Measurements from ENCODE around the gene GALR3. TPM values are rescaled to one million over a fixed set of nuclear protein-coding genes. Genes with fewer than 3 reads are reported as not detected.

GALR3 gene
- total RNA-seq, 4 donors from 2014 or later = not detected

DNA sequence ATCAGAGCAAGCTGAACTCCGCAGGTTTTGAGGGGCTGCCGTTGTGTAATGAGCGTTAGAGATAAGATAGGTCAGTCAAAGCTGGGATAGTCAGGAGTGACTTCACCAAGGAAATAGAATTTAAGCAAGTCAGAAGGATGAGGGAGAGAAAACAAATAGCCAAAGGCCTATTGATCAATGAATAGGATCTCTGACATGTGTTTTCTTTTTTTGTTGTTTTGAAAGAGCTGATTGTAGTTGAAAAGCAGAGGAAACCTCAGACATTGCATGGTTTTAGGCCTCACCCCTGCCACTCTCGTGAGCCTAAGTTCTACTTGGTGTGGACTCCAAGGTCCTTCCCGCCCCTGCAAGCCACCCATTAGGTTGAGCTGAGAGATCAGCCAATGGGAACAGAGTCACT is 29.2 kb downstream of the GALR3 start:
- Histone ChIP-seq H3K27ac (no peak overlapping the region), H3K36me3 (peaks cover 4 to 69% of the 10 kb centered on the region in 2 donors), H3K9me3 (no peaks in the 10 kb centered on the region), H3K4me1 (peaks cover 24 to 25% of the 10 kb centered on the region in 2 donors), H3K4me3 (no peak overlapping the region), H3K27me3 (no peaks in the 10 kb centered on the region)
- DNase-seq (no peak), ATAC-seq (no peak)
- TF ChIP-seq POLR2A (IDR thresholded peaks at IDR 0.05) = no peak
- TF ChIP-seq, protein P1, sequence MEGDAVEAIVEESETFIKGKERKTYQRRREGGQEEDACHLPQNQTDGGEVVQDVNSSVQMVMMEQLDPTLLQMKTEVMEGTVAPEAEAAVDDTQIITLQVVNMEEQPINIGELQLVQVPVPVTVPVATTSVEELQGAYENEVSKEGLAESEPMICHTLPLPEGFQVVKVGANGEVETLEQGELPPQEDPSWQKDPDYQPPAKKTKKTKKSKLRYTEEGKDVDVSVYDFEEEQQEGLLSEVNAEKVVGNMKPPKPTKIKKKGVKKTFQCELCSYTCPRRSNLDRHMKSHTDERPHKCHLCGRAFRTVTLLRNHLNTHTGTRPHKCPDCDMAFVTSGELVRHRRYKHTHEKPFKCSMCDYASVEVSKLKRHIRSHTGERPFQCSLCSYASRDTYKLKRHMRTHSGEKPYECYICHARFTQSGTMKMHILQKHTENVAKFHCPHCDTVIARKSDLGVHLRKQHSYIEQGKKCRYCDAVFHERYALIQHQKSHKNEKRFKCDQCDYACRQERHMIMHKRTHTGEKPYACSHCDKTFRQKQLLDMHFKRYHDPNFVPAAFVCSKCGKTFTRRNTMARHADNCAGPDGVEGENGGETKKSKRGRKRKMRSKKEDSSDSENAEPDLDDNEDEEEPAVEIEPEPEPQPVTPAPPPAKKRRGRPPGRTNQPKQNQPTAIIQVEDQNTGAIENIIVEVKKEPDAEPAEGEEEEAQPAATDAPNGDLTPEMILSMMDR (IDR thresholded peaks at IDR 0.05 in 4 of 5, conservative IDR thresholded peaks at IDR 0.05 in 1 of 5) = no peak
- intact Hi-C loops (cut with DNase I; ENCODE audit: low total_unique reads) = no loop called here
- in situ Hi-C loops (cut with MboI; ENCODE audit: low sequenced_read_pairs in 4 of 4) = no loop called here

DNA sequence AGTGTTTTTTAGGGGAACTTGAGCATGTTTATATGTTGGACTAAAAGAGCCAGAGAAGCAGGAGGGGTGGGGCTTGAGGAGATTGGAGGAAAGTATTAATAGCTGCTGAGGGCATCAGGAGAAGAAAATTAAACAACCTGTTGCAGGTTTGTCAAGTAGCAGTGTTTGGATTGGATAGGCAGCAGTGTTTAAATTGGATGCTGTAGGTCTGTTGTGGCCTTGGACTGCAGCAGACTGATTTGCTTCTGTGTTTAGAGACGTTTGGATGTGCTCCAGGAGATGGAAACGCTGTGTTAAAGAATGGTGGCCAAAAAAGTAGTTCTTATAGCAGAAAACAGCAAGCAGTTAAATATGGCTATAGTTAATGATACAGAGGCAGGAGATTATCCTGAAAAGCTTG is 31.8 kb downstream of the GALR3 start:
- Histone ChIP-seq H3K4me1 (peaks cover 22 to 28% of the 10 kb centered on the region in 2 donors), H3K27ac (peak overlapping the region in 3 of 4 donors; percentile 39 to 60 (median 56))

DNA sequence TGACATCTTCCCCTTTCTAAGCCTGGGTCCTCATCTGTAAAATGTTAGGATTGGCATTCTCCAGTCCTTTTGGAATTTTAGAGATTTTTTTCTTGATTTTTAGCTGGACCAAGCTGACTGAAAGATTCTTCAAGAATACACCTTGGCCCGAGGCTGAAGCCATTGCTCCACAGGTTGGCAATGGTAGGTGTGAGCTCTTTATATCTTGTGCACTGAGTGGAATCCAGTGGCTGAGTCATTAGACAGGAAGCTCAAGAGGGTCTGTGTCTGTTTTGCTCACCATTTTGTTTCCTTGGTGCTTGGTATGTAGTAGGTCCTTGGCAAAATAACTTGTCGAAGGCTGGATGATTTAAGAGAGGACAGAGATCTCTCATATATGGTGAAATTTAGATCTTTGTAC is 32.3 kb downstream of the GALR3 start:
- Histone ChIP-seq H3K9me3 (no peaks in the 10 kb centered on the region), H3K27ac (peak overlapping the region in 3 of 4 donors; percentile 39 to 60 (median 56)), H3K27me3 (no peaks in the 10 kb centered on the region), H3K36me3 (peaks cover 4 to 84% of the 10 kb centered on the region in 2 donors), H3K4me1 (peaks cover 22 to 27% of the 10 kb centered on the region in 2 donors), H3K4me3 (no peak overlapping the region)
- intact Hi-C loops (cut with DNase I; ENCODE audit: low total_unique reads) (no loop called here), in situ Hi-C loops (cut with MboI; ENCODE audit: low sequenced_read_pairs in 4 of 4) (no loop called here)
- ATAC-seq (peak; percentile 27), DNase-seq (no peak)
- no peak for TF ChIP-seq POLR2A (IDR thresholded peaks at IDR 0.05)
- TF ChIP-seq, protein P1 (IDR thresholded peaks at IDR 0.05 in 4 of 5, conservative IDR thresholded peaks at IDR 0.05 in 1 of 5) = no peak

More for the DNA sequence above, 31.8 kb downstream of the GALR3 start:
- in situ Hi-C loops (cut with MboI; ENCODE audit: low sequenced_read_pairs in 4 of 4) = no loop called here
- no peak for TF ChIP-seq POLR2A (IDR thresholded peaks at IDR 0.05)
- TF ChIP-seq, protein P1 (IDR thresholded peaks at IDR 0.05 in 4 of 5, conservative IDR thresholded peaks at IDR 0.05 in 1 of 5) = no peak
- Histone ChIP-seq H3K27me3 (no peaks in the 10 kb centered on the region), H3K4me3 (no peak overlapping the region), H3K36me3 (peaks cover 4 to 82% of the 10 kb centered on the region in 2 donors), H3K9me3 (no peaks in the 10 kb centered on the region)
- ATAC-seq = no peak
- intact Hi-C loops (cut with DNase I; ENCODE audit: low total_unique reads) = no loop called here
- no peak for DNase-seq

DNA sequence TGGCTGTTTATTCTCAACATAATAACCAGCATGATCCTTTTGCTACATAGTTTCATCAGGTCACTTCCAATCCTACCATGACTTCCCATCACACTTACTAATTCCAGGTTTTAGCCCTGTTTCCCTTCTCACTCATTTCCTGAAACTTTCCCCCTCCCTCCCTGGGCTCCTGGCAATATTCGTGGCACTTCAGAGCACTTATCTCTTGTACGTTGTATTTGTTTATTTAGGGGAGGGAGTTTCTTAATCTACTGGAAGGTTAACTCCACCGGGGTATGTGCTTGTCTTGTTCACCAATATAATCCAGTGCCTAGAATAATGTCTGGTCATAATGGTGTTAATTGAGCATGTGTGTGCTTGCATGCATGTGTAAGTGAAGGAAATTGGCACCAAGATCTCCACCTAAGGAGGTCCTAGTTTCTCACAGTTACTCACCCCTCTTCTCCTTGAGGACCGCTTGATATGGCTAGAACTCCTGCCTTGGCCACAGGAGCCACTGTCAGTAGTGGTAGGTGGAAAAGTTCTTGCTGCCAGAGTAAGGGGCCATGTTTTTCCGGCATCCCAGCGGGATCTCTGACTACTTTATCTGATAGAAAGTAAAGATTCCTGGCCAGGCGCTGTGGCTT is 37.7 kb downstream of the GALR3 start:
- peaks cover 24 to 29% of the 10 kb centered on the region in 2 donors for H3K4me1 ChIP-seq
- H3K4me3 ChIP-seq = no peak overlapping the region
- DNase-seq = no peak
- H3K27ac ChIP-seq = peak overlapping the region; percentile 87 to 95 (median 88)
- H3K9me3 ChIP-seq = no peaks in the 10 kb centered on the region
- TF ChIP-seq POLR2A (IDR thresholded peaks at IDR 0.05) = no peak
- TF ChIP-seq, protein P1 (IDR thresholded peaks at IDR 0.05 in 4 of 5, conservative IDR thresholded peaks at IDR 0.05 in 1 of 5) = no peak
- in situ Hi-C loops (cut with MboI; ENCODE audit: low sequenced_read_pairs in 4 of 4) = loop anchor here in 3 of 4 donors (5.0 kb wide), 2 partner anchors 39 to 44 kb away; partner anchors contain the start of gene GALR3 (in 1 of the 3)
- peaks cover 0 to 77% of the 10 kb centered on the region in 2 donors for H3K36me3 ChIP-seq
- intact Hi-C loops (cut with DNase I; ENCODE audit: low total_unique reads) = no loop called here
- ATAC-seq = no peak
- no peaks in the 10 kb centered on the region for H3K27me3 ChIP-seq

All from gastrocnemius medialis (tissue), 4 donors.